HS-27A (cell line): ENCODE data around the gene SNCB.
A peak's percentile ranks its signal among the peaks of the same experiment; 100 is the strongest.

Experiments used
- DNase-seq: peaks from one replicate; pipeline ENCODE4 v3.0.0-alpha.2; 2012; ENCODE audit warnings: low read depth, missing footprints

The SNCB gene

GRCh38 chr5:176660860-176661641 lies 30.7 kb upstream of the SNCB start:
- no peak for DNase-seq

DNA sequence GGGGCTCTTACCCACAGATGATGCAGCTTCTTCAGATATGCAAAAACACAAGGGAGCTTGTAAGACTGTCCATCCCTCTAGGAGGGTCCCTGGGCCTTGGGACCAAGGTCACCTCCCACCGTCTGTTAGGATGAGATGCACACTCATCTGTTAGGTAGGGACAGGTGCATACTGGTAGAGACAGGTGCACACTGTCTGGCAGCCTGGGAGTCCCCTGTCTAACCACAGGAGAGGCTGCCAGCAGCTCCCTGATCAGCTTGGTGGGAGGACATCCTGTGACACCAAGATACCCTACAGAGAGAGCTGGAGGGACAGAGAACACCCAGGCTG lies 30.2 kb upstream of the SNCB start:
- no peak for DNase-seq

DNA sequence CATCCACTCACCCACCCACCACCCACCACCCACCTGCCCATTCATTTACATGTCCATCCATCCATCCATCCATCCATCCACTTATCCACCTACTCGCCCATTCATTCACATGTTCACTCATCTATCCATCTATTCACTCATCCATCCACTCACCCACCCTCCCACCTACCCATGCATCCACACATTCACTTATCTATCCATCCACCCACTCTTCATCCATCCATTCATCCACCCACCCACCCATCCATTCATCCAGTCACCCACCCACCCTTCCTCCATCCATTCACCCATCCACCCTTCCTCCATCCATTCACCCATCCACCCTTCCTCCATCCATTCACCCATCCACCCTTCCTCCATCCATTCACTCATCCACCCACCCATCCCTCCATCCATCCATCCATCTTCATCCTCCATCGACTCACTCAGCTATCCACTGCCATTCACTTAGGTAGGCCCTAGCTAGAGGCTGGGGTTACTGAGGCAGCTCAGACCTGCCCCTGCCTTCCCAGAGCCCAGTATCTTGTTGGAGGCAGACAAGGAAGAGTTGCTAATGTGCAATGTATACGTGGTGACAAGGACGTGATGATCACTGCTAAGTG lies 29.6 kb upstream of the SNCB start:
- DNase-seq = no peak

- DNase-seq = no peak
Measured at GRCh38 chr5:176659512-176659839, 29.1 kb upstream of the SNCB start.

GRCh38 chr5:176658817-176659511 lies 28.6 kb upstream of the SNCB start:
- DNase-seq = no peak

GRCh38 chr5:176658007-176658599 lies 27.8 kb upstream of the SNCB start:
- no peak for DNase-seq

- DNase-seq = no peak
Measured at GRCh38 chr5:176656467-176656990, 26.2 kb upstream of the SNCB start.

DNA sequence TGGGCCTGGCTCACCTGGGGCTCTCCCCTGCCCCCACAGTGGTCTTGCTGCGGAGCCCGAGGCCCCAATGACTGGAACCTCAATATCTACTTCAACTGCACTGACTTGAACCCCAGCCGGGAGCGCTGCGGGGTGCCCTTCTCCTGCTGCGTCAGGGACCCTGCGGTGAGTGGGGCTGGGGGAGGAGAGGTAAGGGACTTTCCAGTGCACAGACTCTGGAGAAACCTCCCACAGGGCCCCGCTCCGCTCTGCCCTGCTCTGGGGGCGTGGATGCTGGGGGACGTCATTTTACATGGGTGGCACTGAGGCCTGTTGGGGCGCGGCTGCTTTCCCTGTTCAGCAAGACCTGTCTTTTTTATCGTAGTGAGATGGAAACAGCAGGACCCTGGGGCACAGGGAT lies 24.5 kb upstream of the SNCB start:
- DNase-seq = no peak

DNA sequence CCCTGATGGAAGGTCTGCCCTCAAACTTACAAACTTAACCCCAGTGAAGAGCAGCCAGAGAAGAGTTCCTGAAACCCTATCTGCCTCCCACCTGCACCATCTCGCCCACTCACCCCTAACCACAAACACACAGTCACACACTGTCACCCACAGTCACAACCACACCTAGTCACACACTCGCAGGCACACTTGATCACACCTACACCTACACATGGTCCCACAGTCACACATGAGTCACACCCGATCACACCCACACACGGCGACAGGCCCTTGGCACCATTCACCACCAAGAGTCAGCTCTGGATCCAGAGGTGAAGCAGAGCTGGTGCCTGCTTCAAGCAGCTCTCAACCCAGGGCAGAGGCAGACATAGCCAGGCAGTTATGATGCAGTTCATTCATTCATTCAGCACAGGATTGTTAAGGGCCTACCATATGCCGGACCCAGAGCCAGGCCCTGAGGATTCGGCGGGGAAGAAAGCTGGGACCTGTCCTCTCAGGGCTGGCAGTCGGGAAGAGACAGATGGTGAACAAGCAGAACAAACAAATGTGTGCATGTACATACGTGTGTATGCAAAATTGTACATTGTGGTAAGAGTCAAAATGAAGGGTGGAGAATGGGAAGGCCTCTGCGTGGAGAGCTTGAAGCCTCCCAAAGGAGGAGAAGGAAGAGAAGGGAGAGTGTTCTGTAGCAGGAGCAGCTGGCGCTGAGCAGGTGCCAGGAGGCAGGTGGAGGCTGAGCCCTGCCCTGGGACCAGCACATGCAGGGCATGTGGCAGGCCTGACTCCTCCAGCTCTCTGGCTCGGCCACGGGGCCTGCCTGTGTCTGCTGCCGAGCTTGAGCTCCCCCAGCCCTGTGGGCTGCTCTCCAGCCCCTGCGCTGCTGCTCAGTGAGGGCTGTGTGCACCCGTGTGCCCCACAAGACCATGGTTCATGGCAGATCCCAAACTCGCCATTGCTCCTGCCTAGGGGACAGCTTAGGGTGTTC lies 23.4 kb upstream of the SNCB start:
- DNase-seq = no peak

GRCh38 chr5:176652136-176652535 lies 21.8 kb upstream of the SNCB start:
- DNase-seq = no peak

- no peak for DNase-seq
Measured at GRCh38 chr5:176651472-176651980, 21.2 kb upstream of the SNCB start.

DNA sequence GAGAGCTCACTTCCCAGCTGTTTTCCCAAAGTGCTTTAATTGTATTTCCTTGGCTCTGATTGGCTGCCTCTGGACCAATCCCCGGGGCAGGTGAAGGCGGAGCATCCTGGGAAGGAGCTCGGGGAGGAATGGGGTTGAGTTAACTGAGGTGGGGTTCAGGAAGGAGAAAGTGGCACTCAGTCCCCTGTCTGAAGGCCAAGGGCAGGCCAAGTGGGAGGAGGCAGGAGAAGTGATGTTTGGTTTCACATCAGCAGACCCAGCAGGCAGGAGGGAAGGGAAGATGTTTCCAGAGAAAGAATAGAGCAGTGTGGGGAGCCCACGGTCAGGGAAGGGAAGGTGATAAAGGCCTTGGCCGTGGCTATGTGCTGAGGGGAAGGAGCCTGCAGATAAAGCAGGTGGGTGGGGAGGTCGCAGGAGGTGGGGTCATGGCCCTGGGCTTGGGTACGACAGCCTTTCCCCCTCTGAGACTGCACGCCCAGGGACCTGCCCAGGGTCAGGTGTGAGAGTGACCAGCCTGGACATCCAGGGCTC lies 20.1 kb upstream of the SNCB start:
- DNase-seq = no peak

DNA sequence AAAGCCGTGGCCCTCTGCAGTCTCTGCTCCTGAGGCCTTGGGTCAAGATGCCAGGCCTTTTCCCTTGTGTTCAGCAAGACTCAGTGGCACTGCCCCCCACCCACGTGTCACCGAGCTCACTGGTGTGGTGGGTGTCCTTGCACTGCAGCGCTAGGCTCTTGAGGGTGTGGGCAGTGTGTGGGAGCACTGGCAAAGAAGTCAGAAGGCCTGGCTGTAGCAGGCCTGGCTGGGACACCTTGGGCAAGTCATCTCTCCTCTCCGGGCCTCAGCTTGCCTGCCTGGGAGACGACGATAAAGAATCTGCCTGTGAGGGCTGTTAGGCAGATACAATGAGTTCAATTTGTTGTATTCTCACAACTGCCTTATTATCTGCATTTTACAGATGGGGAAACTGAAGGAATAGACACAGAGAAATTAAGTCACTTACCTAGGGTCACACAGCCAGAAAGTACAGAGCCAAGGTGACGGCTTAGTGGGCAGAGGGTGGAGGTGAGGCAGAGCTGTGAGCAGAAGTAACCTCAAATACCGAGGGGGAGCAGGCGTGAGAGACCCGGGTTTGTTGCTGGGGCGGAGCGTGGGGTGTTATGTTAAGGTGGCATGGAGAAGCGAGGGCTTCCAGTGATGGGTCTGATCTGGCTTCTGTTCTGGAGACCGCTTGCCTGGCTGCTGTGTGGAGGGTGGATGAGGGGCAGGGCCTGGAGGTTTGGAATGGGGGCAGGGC lies 18.3 kb upstream of the SNCB start:
- no peak for DNase-seq

- DNase-seq = no peak
Measured at GRCh38 chr5:176647843-176648473, 17.6 kb upstream of the SNCB start.

DNA sequence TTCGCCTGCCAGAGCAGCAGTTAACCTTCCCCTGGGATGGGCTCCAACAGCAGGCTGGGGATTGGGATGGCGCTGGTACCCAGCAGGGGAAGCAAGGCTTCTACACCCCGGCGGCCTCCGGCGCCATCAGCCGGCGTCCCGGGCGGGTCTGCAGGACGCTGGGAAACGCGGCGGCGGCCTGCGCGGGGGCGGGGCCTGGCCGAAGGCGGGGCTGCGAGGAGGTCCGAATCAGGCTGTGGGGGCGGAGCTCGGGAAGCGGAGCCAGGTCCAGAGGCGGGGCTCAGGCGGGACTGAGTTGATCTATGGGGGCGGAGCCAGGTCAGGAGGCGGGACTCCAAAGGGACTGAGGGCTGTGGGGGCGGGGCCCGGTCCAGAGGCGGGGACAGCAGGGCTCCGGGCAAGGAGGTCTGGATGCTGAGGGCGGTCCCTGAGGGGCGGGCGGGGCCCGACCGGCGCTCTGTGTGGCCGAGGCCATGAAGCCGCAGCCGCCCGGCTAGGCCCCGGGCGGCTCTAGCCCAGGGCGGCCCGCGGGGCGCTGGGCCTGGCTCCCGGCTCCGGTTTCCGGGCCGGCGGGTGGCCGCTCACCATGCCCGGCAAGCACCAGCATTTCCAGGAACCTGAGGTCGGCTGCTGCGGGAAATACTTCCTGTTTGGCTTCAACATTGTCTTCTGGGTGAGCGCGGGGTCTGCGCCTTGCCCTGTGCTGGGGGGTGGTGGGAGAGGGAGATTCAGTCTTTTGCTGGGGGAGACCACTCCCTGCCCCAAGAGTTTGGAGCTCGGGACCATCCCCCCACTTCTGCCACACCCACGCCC lies 16.9 kb upstream of the SNCB start, which contains the start of gene TSPAN17:
TSPAN17 (plus strand) TSS at position 455 of the 813 bp plus-strand sequence; CDS start at position 587, 132 bp downstream.
- DNase-seq = peak; percentile 79

DNA sequence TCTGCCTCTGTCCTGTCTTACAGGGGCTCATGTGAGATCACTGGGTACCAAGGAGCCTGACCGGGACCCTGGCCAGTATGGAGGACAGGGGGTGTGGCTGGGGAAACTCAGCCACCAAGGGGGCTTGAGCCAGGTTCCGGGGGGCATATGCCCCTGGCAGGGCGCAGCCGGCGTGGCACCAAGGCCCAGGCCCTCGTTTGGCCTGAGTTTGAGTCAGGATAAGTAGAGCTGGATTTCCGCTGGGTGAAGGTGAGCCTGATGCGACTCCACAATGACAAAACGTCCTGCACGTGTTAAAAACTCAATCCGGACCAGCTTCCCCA lies 16.3 kb upstream of the SNCB start:
- no peak for DNase-seq

DNA sequence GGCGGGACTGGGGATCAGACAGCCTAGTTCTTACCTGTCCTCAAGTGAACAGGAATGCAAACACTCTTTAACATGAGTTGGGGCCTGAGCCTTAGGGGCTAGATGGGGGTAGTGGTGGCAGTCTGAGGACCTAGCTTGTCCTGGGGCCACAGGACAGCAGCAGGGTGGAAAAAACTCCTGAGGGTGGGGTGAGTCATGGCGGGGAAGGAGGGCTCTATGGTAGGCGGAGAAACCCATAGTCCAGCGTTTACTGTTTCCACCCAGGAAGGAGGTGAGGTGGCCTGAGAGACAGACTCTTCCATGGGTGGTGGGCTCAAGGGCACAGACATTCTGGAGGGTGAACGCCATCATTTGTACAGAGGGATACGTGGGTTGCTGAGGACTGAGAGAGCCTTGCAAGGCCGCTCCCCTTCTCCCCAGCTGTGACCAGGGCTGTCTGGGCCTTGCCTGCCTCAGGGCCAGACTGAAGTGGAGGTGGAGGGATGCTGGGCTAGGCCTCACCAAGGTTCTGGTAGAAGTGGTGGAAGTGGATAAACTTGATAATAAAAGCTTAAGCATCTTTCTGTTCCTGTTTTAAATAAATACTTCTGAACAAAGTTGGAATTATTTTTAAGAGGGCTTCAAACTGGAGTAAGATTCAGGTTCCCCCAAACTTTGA lies 15.8 kb upstream of the SNCB start:
- no peak for DNase-seq

DNA sequence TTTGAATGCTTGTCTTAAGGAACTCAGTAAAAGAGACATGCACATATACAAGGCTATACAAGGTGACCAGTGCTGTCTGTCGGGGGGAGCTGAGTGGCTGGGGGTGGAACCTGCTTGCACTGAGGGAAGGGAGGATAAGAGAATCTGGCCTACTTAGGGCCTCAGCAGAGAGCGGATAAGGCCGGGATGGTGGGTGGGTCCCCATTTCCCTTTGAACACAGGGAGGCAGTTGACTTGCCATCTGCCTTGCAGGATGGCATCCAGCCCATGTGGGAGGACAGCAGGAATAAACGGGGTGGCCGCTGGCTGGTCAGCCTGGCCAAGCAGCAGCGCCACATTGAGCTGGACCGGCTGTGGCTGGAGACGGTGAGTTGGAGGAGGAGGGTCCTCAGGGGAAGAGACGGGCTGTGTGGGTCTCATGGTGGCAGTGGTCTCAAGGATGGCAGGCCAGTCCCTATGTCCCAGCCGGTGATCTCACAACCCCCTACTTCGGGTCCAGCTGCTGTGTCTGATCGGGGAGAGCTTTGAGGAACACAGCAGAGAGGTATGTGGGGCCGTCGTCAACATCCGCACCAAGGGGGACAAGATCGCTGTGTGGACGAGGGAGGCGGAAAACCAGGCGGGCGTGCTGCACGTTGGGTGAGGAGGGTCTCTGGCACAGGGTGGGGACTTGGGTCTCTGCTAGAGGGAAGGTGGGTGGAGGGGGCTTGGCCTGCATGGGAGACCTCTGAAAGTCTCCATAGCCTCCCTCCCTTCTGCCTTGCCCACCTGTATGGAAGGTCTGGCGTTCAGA lies 14.7 kb upstream of the SNCB start:
- no peak for DNase-seq
